GM19043 (cell line): Measurements from ENCODE around the gene SH2D1A.

Source experiments
- ATAC-seq: cut with Tn5 transposase; IDR thresholded peaks from one replicate; pipeline ENCODE4 v1.9.1; 2021; ENCODE audit warnings: low read depth; ENCODE audit not compliant: unreplicated experiment

The SH2D1A gene

DNA sequence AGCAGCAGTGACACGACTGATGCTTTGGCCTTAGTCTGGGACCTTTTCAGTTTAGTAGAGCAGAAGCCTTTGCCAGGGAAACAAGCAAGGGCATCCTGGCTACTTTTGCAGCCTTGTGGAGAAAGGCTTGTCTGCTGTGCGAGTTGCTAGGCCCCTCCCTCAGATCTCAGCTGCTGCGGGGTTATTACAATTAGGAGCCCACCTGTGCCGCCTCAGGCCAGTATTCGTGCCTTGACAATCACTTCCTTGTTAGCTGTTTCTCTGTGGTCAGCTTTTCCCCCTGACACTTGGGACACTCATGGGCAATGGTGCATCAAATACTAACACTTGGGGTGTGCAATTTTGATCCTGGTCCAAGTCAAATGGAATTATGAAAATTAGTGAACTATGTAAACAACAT, 67.9 kb downstream of the SH2D1A start:
- no peak for ATAC-seq

DNA sequence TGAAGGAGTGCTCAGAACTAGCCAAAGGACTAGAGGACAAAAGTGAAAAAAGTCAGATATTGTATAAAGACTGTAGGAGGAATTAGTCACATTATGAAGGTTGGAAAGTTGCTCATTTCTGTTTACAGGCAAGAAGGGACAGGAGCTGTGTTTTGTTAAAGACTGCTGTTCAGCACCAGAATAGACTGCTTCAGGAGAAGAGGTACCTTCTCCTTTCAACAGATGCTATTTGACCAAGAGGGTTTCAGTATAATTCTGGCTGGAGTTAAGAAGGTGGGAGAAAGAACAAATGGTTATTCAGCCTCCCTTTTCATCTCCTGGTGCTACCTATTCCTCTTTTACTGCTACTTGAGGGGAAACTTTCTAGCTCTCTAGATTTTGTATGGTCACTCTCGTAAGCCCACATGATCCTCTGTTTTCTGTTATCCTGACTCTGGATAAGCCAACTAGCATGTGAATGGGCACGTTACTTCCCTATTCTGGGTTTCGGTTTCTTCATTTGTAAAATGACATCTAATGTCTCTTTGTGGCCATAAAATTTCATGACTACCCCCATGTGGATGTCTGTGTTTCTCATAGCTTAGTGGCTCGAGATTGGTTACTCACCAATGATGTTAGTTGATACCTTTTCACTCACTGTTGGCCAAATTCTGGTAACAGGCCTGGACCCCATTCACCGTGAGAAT, 68.9 kb downstream of the SH2D1A start:
- no peak for ATAC-seq

DNA sequence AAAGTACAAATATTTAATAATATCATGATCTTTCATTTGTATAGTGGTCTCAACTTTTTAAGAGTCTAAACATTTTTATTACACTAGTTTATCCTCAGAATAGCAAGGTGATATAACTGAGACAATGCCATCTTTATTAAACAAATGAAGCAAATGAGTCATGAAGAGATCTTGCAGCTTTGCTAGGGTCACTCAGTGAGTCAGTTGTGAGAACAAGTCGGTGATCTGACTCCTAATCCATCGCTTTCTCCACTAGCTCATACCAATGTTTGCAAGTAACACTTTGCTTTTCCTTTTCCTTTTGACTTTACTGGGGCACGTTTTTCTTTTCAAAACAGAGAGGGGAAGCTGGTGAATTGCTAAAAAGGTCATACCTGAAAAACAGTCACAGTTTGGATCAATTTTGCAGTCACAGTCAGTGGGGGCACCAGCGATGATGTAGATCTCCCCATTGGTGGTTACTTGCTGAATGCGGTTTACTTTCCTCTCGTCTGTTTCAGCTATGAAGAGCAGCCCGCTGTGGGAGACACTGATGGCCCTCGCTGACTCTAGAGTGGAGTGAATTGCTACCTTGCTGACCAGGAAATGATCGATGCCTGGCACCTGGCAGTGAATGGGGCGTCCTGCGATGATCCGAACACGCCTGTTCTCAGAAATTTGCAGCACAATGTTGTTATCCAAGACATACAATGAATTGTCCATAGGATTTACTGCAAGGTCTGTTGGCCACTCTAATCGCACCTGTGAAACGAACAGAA, 75.7 kb downstream of the SH2D1A start:
- no peak for ATAC-seq
